ENCODE data around the gene ARFGEF3. TPM values are rescaled to one million over a fixed set of nuclear protein-coding genes. Genes with fewer than 3 reads are reported as not detected.

The ARFGEF3 gene
- polyA plus RNA-seq, 1 of the 3 experiments (the other 2 are of a cell fraction) = not detected

DNA sequence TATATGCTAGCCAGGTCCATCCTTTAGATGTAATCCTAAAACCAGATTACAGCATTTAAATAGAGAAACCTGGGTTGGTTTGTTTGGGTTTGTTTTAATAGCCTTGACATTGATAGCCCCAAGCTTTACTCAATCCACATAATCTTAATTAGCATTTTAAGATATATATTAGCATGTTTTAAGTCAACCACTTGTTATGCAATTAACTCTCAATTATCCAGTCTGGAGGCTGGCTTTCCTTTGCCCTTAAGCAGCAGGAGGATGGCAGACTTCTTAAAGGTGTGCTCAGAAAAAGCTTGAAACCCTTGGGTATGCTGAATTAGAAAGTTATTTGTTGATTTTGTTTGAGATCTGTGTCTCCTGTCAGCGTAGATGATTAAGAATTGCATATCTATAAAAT is 169.7 kb downstream of the ARFGEF3 start (continued):
- TF ChIP-seq, protein P1, sequence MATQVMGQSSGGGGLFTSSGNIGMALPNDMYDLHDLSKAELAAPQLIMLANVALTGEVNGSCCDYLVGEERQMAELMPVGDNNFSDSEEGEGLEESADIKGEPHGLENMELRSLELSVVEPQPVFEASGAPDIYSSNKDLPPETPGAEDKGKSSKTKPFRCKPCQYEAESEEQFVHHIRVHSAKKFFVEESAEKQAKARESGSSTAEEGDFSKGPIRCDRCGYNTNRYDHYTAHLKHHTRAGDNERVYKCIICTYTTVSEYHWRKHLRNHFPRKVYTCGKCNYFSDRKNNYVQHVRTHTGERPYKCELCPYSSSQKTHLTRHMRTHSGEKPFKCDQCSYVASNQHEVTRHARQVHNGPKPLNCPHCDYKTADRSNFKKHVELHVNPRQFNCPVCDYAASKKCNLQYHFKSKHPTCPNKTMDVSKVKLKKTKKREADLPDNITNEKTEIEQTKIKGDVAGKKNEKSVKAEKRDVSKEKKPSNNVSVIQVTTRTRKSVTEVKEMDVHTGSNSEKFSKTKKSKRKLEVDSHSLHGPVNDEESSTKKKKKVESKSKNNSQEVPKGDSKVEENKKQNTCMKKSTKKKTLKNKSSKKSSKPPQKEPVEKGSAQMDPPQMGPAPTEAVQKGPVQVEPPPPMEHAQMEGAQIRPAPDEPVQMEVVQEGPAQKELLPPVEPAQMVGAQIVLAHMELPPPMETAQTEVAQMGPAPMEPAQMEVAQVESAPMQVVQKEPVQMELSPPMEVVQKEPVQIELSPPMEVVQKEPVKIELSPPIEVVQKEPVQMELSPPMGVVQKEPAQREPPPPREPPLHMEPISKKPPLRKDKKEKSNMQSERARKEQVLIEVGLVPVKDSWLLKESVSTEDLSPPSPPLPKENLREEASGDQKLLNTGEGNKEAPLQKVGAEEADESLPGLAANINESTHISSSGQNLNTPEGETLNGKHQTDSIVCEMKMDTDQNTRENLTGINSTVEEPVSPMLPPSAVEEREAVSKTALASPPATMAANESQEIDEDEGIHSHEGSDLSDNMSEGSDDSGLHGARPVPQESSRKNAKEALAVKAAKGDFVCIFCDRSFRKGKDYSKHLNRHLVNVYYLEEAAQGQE (IDR thresholded peaks at IDR 0.05; ENCODE audit: low read depth, low read length) = no peak
- no peak for TF ChIP-seq TCF12 (IDR thresholded peaks at IDR 0.05)

- TF ChIP-seq RCOR1 (IDR thresholded peaks at IDR 0.05; ENCODE audit: low read length) = no peak
- no peaks in the 10 kb centered on the region for H3K79me2 ChIP-seq (ENCODE audit: insufficient read depth)
- no peak for DNase-seq
- H2AFZ ChIP-seq (ENCODE audit: low read depth) = no peak overlapping the region
- H3K4me2 ChIP-seq = no peak overlapping the region
- H3K27ac ChIP-seq (ENCODE audit: low read depth in 2 of 2, low read length in 1 of 2) = no peak overlapping the region
- no peaks in the 10 kb centered on the region for H4K20me1 ChIP-seq (ENCODE audit: insufficient read depth)
- no peak overlapping the region for H3K4me3 ChIP-seq (ENCODE audit: low read depth in 2 of 2, low read length in 1 of 2)
- H3F3A ChIP-seq (replicated peaks; ENCODE audit: insufficient read depth) = no peaks in the 10 kb centered on the region
- WGBS (ENCODE audit: low lambda C conversion rate) = 15% methylated on average over 2 of the region's 2 CpGs
- POLR2A ChIA-PET = no interaction called here
- no peaks in the 10 kb centered on the region for H3K27me3 ChIP-seq (ENCODE audit: insufficient read depth)
- no peaks in the 10 kb centered on the region for H3K9me2 ChIP-seq
- no peaks in the 10 kb centered on the region for H3K9me3 ChIP-seq
- no peaks in the 10 kb centered on the region for H3K36me3 ChIP-seq (replicated peaks in 1 of 2; ENCODE audit: control insufficient read depth in 1 of 2, insufficient read depth in 2 of 2, low read length in 1 of 2)
- H3K4me1 ChIP-seq (ENCODE audit: control insufficient read depth in 1 of 2, insufficient read depth in 2 of 2, low read depth in 1 of 2, low read length in 1 of 2) = no peaks in the 10 kb centered on the region
- H3K9ac ChIP-seq = no peak overlapping the region
- CTCF ChIA-PET = no interaction called here
Observed at GRCh38 chr6:138331984-138332383, 170.2 kb downstream of the ARFGEF3 start.

- DNase-seq = no peak
- no peak overlapping the region for H2AFZ ChIP-seq (ENCODE audit: low read depth)
- H3K4me2 ChIP-seq = no peak overlapping the region
- no peaks in the 10 kb centered on the region for H4K20me1 ChIP-seq (ENCODE audit: insufficient read depth)
- no peaks in the 10 kb centered on the region for H3K4me1 ChIP-seq (ENCODE audit: control insufficient read depth in 1 of 2, insufficient read depth in 2 of 2, low read depth in 1 of 2, low read length in 1 of 2)
- H3K79me2 ChIP-seq (ENCODE audit: insufficient read depth) = no peaks in the 10 kb centered on the region
- POLR2A ChIA-PET = no interaction called here
- H3K36me3 ChIP-seq (replicated peaks in 1 of 2; ENCODE audit: control insufficient read depth in 1 of 2, insufficient read depth in 2 of 2, low read length in 1 of 2) = no peaks in the 10 kb centered on the region
- no peaks in the 10 kb centered on the region for H3K9me2 ChIP-seq
- H3K27ac ChIP-seq (ENCODE audit: low read depth in 2 of 2, low read length in 1 of 2) = no peak overlapping the region
- no peaks in the 10 kb centered on the region for H3F3A ChIP-seq (replicated peaks; ENCODE audit: insufficient read depth)
- CTCF ChIA-PET = no interaction called here
- H3K9me3 ChIP-seq = no peaks in the 10 kb centered on the region
- H3K27me3 ChIP-seq (ENCODE audit: insufficient read depth) = no peaks in the 10 kb centered on the region
- H3K9ac ChIP-seq = no peak overlapping the region
- H3K4me3 ChIP-seq (ENCODE audit: low read depth in 2 of 2, low read length in 1 of 2) = no peak overlapping the region
- WGBS (ENCODE audit: low lambda C conversion rate) = 29% methylated on average over 5 of the region's 14 CpGs
- no peak for TF ChIP-seq POLR2AphosphoS5 (IDR thresholded peaks at IDR 0.05; ENCODE audit: low read depth, low read length)
- TF ChIP-seq FOXM1 (IDR thresholded peaks at IDR 0.05; ENCODE audit: low read depth) = no peak
- TF ChIP-seq, protein P2, sequence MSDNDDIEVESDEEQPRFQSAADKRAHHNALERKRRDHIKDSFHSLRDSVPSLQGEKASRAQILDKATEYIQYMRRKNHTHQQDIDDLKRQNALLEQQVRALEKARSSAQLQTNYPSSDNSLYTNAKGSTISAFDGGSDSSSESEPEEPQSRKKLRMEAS (IDR thresholded peaks at IDR 0.05; ENCODE audit: low read depth) = no peak
- TF ChIP-seq SMC3 (IDR thresholded peaks at IDR 0.05; ENCODE audit: low read depth, low read length) = no peak
- no peak for TF ChIP-seq GATA2 (CRISPR knock-in tag; IDR thresholded peaks at IDR 0.05)
- no peak for TF ChIP-seq FOSL2 (IDR thresholded peaks at IDR 0.05; ENCODE audit: borderline replicate concordance, low read depth)
- TF ChIP-seq, protein P3, sequence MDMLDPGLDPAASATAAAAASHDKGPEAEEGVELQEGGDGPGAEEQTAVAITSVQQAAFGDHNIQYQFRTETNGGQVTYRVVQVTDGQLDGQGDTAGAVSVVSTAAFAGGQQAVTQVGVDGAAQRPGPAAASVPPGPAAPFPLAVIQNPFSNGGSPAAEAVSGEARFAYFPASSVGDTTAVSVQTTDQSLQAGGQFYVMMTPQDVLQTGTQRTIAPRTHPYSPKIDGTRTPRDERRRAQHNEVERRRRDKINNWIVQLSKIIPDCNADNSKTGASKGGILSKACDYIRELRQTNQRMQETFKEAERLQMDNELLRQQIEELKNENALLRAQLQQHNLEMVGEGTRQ (IDR thresholded peaks at IDR 0.05; ENCODE audit: borderline replicate concordance, low read depth, low read length) = no peak
- TF ChIP-seq RCOR1 (IDR thresholded peaks at IDR 0.05; ENCODE audit: low read length) = no peak
- TF ChIP-seq, protein P4, sequence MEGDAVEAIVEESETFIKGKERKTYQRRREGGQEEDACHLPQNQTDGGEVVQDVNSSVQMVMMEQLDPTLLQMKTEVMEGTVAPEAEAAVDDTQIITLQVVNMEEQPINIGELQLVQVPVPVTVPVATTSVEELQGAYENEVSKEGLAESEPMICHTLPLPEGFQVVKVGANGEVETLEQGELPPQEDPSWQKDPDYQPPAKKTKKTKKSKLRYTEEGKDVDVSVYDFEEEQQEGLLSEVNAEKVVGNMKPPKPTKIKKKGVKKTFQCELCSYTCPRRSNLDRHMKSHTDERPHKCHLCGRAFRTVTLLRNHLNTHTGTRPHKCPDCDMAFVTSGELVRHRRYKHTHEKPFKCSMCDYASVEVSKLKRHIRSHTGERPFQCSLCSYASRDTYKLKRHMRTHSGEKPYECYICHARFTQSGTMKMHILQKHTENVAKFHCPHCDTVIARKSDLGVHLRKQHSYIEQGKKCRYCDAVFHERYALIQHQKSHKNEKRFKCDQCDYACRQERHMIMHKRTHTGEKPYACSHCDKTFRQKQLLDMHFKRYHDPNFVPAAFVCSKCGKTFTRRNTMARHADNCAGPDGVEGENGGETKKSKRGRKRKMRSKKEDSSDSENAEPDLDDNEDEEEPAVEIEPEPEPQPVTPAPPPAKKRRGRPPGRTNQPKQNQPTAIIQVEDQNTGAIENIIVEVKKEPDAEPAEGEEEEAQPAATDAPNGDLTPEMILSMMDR (IDR thresholded peaks at IDR 0.05) = no peak
- no peak for TF ChIP-seq ZBTB33 (IDR thresholded peaks at IDR 0.05; ENCODE audit: borderline replicate concordance, low read depth)
- TF ChIP-seq, protein P1 (IDR thresholded peaks at IDR 0.05; ENCODE audit: low read depth, low read length) = no peak
Observed at GRCh38 chr6:138334000-138334399, 172.3 kb downstream of the ARFGEF3 start.
